Panc1 (cell line): ENCODE measurements around the gene CDC26. TPM values are rescaled to one million over a fixed set of nuclear protein-coding genes. Genes with fewer than 3 reads are reported as not detected.

ENCODE experiments used
- ATAC-seq: fragments of 200-7000 bp; cut with Tn5 transposase; 2 replicates; pipeline ENCODE4 v1.9.1; 2020; ENCODE audit warnings: mild to moderate bottlenecking, moderate library complexity
- BruUV-seq: library from RNA; stranded (reverse); fragments of 400-500 nt; replicated peaks from 2 replicates; lab custom pipeline; 2021; lab: Mats Ljungman, UMichigan
- CTCF ChIA-PET: fragments of 300-600 bp; sonication (Branson Sonifier 250); formaldehyde crosslinking; loops from one replicate; lab custom pipeline; 2022; ENCODE audit warnings: antibody characterized with exemption; lab: Charles Lee
- POLR2A ChIA-PET: fragments of 300-600 bp; sonication (Branson Sonifier 250); formaldehyde crosslinking; loops from one replicate; lab custom pipeline; 2022; ENCODE audit warnings: antibody characterized with exemption; lab: Charles Lee
- DNase-seq: peaks from one replicate; pipeline ENCODE4 v3.0.0-alpha.2; 2010; ENCODE audit warnings: low read depth, low spot score
- H3K27ac ChIP-seq: 2 replicates; pipeline ENCODE4 v1.5.1; 2011; ENCODE audit warnings: mild to moderate bottlenecking, low read length, inconsistent platforms
- H3K27me3 ChIP-seq: fragments of 200-500 bp; sonication (Bioruptor generic); 2 replicates; pipeline ENCODE4 v1.6.0; 2014; ENCODE audit warnings: low read length, inconsistent platforms; ENCODE audit not compliant: control insufficient read depth, insufficient read depth
- H3K36me3 ChIP-seq: fragments of 200-500 bp; sonication (Bioruptor generic); 2 replicates; pipeline ENCODE4 v1.5.1; 2014; ENCODE audit warnings: inconsistent platforms, mild to moderate bottlenecking, low read length, moderate library complexity; ENCODE audit not compliant: control insufficient read depth, insufficient read depth
- H3K4me1 ChIP-seq: 2 replicates; pipeline ENCODE4 v1.5.1; 2011; ENCODE audit warnings: inconsistent platforms, mild to moderate bottlenecking, low read length, moderate library complexity; ENCODE audit not compliant: control insufficient read depth, insufficient read depth
- H3K4me3 ChIP-seq, 2 experiments: 2 replicates each; pipeline ENCODE4 v1.5.1; 2011 to 2012; ENCODE audit warnings: low read depth in 2 of 2, low read length in 2 of 2, mild to moderate bottlenecking in 2 of 2, inconsistent platforms in 1 of 2, moderate library complexity in 1 of 2
- H3K9me3 ChIP-seq: fragments of 200-500 bp; sonication (Bioruptor generic); 2 replicates; pipeline ENCODE4 v1.5.1; 2014; ENCODE audit warnings: low read depth, mild to moderate bottlenecking, inconsistent platforms, low read length, moderate library complexity; ENCODE audit not compliant: control insufficient read depth, insufficient read depth
- CTCF ChIP-seq: fragments of 450-650 bp; IDR thresholded peaks from 2 replicates; pipeline ENCODE4 v1.5.1; 2017; ENCODE audit warnings: mild to moderate bottlenecking
- POLR2AphosphoS5 ChIP-seq: IDR thresholded peaks from 2 replicates; pipeline ENCODE4 v1.6.1; 2012; ENCODE audit warnings: mild to moderate bottlenecking, low read depth, low read length, moderate library complexity
- REST ChIP-seq, 2 experiments: IDR thresholded peaks; 2 replicates each; pipeline ENCODE4 v1.6.1; 2011 to 2012; ENCODE audit warnings: low read depth in 2 of 2, control low read depth in 1 of 2, low read length in 1 of 2, mild to moderate bottlenecking in 1 of 2, moderate library complexity in 1 of 2; ENCODE audit not compliant: insufficient read depth in 1 of 2
- SIN3A ChIP-seq: IDR thresholded peaks from 2 replicates; pipeline ENCODE4 v1.6.1; 2012; ENCODE audit warnings: low read depth, mild to moderate bottlenecking, low read length, moderate library complexity, borderline replicate concordance; ENCODE audit not compliant: insufficient read depth
- TCF7L2 ChIP-seq: IDR thresholded peaks from 2 replicates; pipeline ENCODE4 v1.6.1; 2011; ENCODE audit warnings: mild to moderate bottlenecking, low read depth, low read length, inconsistent platforms
- in situ Hi-C: cut with HindIII; loops from 2 replicates; pipeline ENCODE4 v1.10.0; 2016; ENCODE audit warnings: low sequenced_read_pairs, low pct_unique_long_range_greater_than_20kb
- intact Hi-C: fragments of 100-400 bp; cut with micrococcal nuclease; formaldehyde crosslinking; loops from one replicate; pipeline ENCODE4 v1.10.0; 2022; ENCODE audit not compliant: unreplicated experiment
- total RNA-seq: library from RNA; stranded (reverse); gene quantifications from one replicate; pipeline ENCODE4 v1.2.1, GENCODE V29; 2021; ENCODE audit not compliant: unreplicated experiment

The CDC26 gene
- total RNA-seq, 1 experiment from 2014 or later = 19.4 TPM

- in situ Hi-C loops (no loop called here), intact Hi-C loops (no loop called here)
- BruUV-seq = no TSS peak
- Histone ChIP-seq H3K27ac (no peak overlapping the region), H3K4me1 (no peaks in the 10 kb centered on the region), H3K27me3 (no peaks in the 10 kb centered on the region), H3K36me3 (no peaks in the 10 kb centered on the region; the same call in 1 of the 2 replicates), H3K9me3 (no peaks in the 10 kb centered on the region), H3K4me3 (no peak overlapping the region)
- POLR2A ChIA-PET = no interaction called here
- ATAC-seq (no peak), DNase-seq (no peak)
- CTCF ChIA-PET = interaction anchor here (0.5 to 0.6 kb wide), 2 partner anchors 28 to 169 kb away, joined by 3 to 13 read pairs; partner anchors contain the start of gene ALAD
- TF ChIP-seq TCF7L2 (no peak), POLR2AphosphoS5 (no peak), SIN3A (no peak), CTCF (no peak), REST (IDR thresholded peaks at IDR 0.05; ENCODE audit: insufficient read depth in 1 of 2, low read depth in 2 of 2, low read length in 1 of 2) (no peak)
These were observed 43.7 kb downstream of the CDC26 start for GRCh38 chr9:113231701-113232100.

GRCh38 chr9:113228130-113228665 is 47.2 kb downstream of the CDC26 start:
- in situ Hi-C loops = no loop called here

More at GRCh38 chr9:113228130-113228665, 47.2 kb downstream of the CDC26 start:
- peaks cover 3% of the 10 kb centered on the region for H3K4me1 ChIP-seq
- POLR2A ChIA-PET = no interaction called here
- H3K27ac ChIP-seq = no peak overlapping the region
- CTCF ChIA-PET = no interaction called here
- intact Hi-C loops = no loop called here
- no peaks in the 10 kb centered on the region; the same call in 1 of the 2 replicates for H3K36me3 ChIP-seq
- DNase-seq (no peak), ATAC-seq (no peak)
- no TSS peak for BruUV-seq
- no peaks in the 10 kb centered on the region for H3K27me3 ChIP-seq
- no peaks in the 10 kb centered on the region for H3K9me3 ChIP-seq
- no peak for TF ChIP-seq SIN3A
- no peak for TF ChIP-seq POLR2AphosphoS5
- TF ChIP-seq TCF7L2 = no peak
- TF ChIP-seq REST (IDR thresholded peaks at IDR 0.05; ENCODE audit: insufficient read depth in 1 of 2, low read depth in 2 of 2, low read length in 1 of 2) = no peak
- no peak for TF ChIP-seq CTCF
- H3K4me3 ChIP-seq = no peak overlapping the region
